Measurements from ENCODE around the gene FBXO10. TPM values are rescaled to one million over a fixed set of nuclear protein-coding genes. Genes with fewer than 3 reads are reported as not detected.

Gene FBXO10
- total RNA-seq, 1 experiment from 2014 or later: 5.3 TPM

DNA sequence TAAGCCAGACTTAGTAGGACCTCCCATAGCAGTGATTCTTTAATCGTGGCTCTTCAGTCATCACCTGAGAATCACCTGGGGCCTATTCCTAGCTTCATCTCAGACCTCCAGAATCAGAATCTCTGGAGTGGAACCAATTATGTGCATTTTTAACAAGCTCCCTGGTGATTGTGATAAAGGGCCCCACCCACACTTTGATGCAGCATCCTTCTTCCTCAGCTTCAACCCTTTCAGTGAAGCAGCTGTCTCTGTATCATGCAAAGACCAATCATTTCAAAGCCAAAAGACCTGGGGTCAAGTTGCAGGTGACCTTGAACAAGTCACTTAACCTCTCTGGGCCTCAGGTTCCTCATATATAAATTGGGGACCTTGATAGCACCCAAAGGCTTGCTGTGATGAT, 17.1 kb downstream of the FBXO10 start:
- ATAC-seq (no peak), DNase-seq (ENCODE audit: low read depth, low spot score) (no peak)
- H3K79me2 ChIP-seq (ENCODE audit: insufficient read depth, low read length): peaks cover 6% of the 10 kb centered on the region; the same call in 1 of the 2 replicates
- CTCF ChIA-PET: no interaction called here
- no peaks in the 10 kb centered on the region for H3K9me2 ChIP-seq (ENCODE audit: insufficient read depth)
- no peaks in the 10 kb centered on the region; a peak in 1 of 4 replicates for H3K9me3 ChIP-seq (ENCODE audit: control insufficient read depth in 1 of 2, insufficient read depth in 1 of 2, low read depth in 1 of 2, low read length in 2 of 2)
- no peak overlapping the region for H2AFZ ChIP-seq (ENCODE audit: low read depth, low read length, poor library complexity, severe bottlenecking)
- H3K4me1 ChIP-seq (ENCODE audit: control insufficient read depth in 1 of 2, insufficient read depth in 2 of 2, low read length in 2 of 2): no peaks in the 10 kb centered on the region
- POLR2A ChIA-PET: no interaction called here
- TF ChIP-seq JUND (IDR thresholded peaks at IDR 0.05) (no peak), CBX3 (IDR thresholded peaks at IDR 0.05; ENCODE audit: low read depth) (no peak), EZH2 (IDR thresholded peaks at IDR 0.05) (no peak), TCF7L2 (IDR thresholded peaks at IDR 0.05; ENCODE audit: borderline replicate concordance, extremely low read depth, insufficient read depth, insufficient read length) (no peak), ZNF274 (IDR thresholded peaks at IDR 0.05; ENCODE audit: low read depth, low read length) (no peak), SP1 (IDR thresholded peaks at IDR 0.05; ENCODE audit: low read depth) (no peak), POLR2AphosphoS5 (IDR thresholded peaks at IDR 0.05; ENCODE audit: low read depth, low read length) (no peak), SIN3A (IDR thresholded peaks at IDR 0.05; ENCODE audit: low read depth) (no peak), FOSL1 (IDR thresholded peaks at IDR 0.05; ENCODE audit: low read depth) (no peak), SRF (IDR thresholded peaks at IDR 0.05; ENCODE audit: low read depth) (no peak), ELF1 (IDR thresholded peaks at IDR 0.05; ENCODE audit: borderline replicate concordance, low read depth) (no peak), EGR1 (IDR thresholded peaks at IDR 0.05; ENCODE audit: low read depth) (no peak), CEBPB (IDR thresholded peaks at IDR 0.05; ENCODE audit: low read depth) (no peak), ZFX (IDR thresholded peaks at IDR 0.05) (no peak)
- TF ChIP-seq, protein P1, sequence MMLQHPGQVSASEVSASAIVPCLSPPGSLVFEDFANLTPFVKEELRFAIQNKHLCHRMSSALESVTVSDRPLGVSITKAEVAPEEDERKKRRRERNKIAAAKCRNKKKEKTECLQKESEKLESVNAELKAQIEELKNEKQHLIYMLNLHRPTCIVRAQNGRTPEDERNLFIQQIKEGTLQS (IDR thresholded peaks at IDR 0.05): no peak
- TF ChIP-seq, protein P2, sequence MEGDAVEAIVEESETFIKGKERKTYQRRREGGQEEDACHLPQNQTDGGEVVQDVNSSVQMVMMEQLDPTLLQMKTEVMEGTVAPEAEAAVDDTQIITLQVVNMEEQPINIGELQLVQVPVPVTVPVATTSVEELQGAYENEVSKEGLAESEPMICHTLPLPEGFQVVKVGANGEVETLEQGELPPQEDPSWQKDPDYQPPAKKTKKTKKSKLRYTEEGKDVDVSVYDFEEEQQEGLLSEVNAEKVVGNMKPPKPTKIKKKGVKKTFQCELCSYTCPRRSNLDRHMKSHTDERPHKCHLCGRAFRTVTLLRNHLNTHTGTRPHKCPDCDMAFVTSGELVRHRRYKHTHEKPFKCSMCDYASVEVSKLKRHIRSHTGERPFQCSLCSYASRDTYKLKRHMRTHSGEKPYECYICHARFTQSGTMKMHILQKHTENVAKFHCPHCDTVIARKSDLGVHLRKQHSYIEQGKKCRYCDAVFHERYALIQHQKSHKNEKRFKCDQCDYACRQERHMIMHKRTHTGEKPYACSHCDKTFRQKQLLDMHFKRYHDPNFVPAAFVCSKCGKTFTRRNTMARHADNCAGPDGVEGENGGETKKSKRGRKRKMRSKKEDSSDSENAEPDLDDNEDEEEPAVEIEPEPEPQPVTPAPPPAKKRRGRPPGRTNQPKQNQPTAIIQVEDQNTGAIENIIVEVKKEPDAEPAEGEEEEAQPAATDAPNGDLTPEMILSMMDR (IDR thresholded peaks at IDR 0.05 in 2 of 3, conservative IDR thresholded peaks at IDR 0.05 in 1 of 3; ENCODE audit: borderline replicate concordance in 1 of 3, insufficient read depth in 1 of 3, low read depth in 2 of 3, low read length in 2 of 3): no peak
- TF ChIP-seq, protein P3, sequence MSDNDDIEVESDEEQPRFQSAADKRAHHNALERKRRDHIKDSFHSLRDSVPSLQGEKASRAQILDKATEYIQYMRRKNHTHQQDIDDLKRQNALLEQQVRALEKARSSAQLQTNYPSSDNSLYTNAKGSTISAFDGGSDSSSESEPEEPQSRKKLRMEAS (IDR thresholded peaks at IDR 0.05): no peak
- TF ChIP-seq, protein P4, sequence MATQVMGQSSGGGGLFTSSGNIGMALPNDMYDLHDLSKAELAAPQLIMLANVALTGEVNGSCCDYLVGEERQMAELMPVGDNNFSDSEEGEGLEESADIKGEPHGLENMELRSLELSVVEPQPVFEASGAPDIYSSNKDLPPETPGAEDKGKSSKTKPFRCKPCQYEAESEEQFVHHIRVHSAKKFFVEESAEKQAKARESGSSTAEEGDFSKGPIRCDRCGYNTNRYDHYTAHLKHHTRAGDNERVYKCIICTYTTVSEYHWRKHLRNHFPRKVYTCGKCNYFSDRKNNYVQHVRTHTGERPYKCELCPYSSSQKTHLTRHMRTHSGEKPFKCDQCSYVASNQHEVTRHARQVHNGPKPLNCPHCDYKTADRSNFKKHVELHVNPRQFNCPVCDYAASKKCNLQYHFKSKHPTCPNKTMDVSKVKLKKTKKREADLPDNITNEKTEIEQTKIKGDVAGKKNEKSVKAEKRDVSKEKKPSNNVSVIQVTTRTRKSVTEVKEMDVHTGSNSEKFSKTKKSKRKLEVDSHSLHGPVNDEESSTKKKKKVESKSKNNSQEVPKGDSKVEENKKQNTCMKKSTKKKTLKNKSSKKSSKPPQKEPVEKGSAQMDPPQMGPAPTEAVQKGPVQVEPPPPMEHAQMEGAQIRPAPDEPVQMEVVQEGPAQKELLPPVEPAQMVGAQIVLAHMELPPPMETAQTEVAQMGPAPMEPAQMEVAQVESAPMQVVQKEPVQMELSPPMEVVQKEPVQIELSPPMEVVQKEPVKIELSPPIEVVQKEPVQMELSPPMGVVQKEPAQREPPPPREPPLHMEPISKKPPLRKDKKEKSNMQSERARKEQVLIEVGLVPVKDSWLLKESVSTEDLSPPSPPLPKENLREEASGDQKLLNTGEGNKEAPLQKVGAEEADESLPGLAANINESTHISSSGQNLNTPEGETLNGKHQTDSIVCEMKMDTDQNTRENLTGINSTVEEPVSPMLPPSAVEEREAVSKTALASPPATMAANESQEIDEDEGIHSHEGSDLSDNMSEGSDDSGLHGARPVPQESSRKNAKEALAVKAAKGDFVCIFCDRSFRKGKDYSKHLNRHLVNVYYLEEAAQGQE (IDR thresholded peaks at IDR 0.05; ENCODE audit: low read depth): no peak
- TF ChIP-seq, protein P5, sequence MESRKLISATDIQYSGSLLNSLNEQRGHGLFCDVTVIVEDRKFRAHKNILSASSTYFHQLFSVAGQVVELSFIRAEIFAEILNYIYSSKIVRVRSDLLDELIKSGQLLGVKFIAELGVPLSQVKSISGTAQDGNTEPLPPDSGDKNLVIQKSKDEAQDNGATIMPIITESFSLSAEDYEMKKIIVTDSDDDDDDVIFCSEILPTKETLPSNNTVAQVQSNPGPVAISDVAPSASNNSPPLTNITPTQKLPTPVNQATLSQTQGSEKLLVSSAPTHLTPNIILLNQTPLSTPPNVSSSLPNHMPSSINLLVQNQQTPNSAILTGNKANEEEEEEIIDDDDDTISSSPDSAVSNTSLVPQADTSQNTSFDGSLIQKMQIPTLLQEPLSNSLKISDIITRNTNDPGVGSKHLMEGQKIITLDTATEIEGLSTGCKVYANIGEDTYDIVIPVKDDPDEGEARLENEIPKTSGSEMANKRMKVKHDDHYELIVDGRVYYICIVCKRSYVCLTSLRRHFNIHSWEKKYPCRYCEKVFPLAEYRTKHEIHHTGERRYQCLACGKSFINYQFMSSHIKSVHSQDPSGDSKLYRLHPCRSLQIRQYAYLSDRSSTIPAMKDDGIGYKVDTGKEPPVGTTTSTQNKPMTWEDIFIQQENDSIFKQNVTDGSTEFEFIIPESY (IDR thresholded peaks at IDR 0.05; ENCODE audit: extremely low read depth, insufficient replicate concordance, low read length): no peak
- H3K27me3 ChIP-seq (ENCODE audit: insufficient read depth, low read length): no peaks in the 10 kb centered on the region
- no peaks in the 10 kb centered on the region for H3K36me3 ChIP-seq (ENCODE audit: control insufficient read depth in 1 of 2, insufficient read depth in 2 of 2, low read length in 2 of 2)
- no peak overlapping the region for H3K27ac ChIP-seq (ENCODE audit: low read depth, low read length)
- no peak overlapping the region for H3K4me2 ChIP-seq (ENCODE audit: low read length)
- RAD21 ChIA-PET (ENCODE audit: low non-redundant PET in 1 of 2, low total read pairs in 2 of 2, uncharacterized antibody in 2 of 2, unreplicated experiment in 2 of 2): no interaction called here
- H4K20me1 ChIP-seq (ENCODE audit: insufficient read depth): no peaks in the 10 kb centered on the region
- no TSS peak for BruUV-seq (replicated peaks)
- H3K9ac ChIP-seq (ENCODE audit: low read length): no peak overlapping the region
- intact Hi-C loops (cut with micrococcal nuclease): no loop called here
- H3K4me3 ChIP-seq (replicated peaks in 1 of 2; ENCODE audit: low read depth in 1 of 2, low read length in 2 of 2): no peak overlapping the region
